SK-N-SH (cell line): ENCODE data around the gene COL4A2.

Experiments
- CTCF ChIP-seq: fragments of 200-600 bp; sonication (generic); IDR thresholded peaks from 2 replicates; pipeline ENCODE4 v1.6.1; 2017; ENCODE audit warnings: antibody characterized with exemption, mild to moderate bottlenecking, moderate library complexity
- EP300 ChIP-seq, 2 experiments: IDR thresholded peaks; 2 replicates each; pipeline versions ENCODE4 v1.4.0 to v1.6.1; 2012; ENCODE audit warnings: borderline replicate concordance in 1 of 2, low read depth in 1 of 2, low read length in 1 of 2
- EZH2phosphoT487 ChIP-seq: fragments of 200-600 bp; sonication (generic); IDR thresholded peaks from 2 replicates; pipeline ENCODE4 v1.6.1; 2017; ENCODE audit warnings: low read depth, mixed run types, mild to moderate bottlenecking, antibody characterized with exemption, moderate library complexity, borderline replicate concordance
- FOXJ3 ChIP-seq: sonication (generic); formaldehyde crosslinking; IDR thresholded peaks from 2 replicates; pipeline ENCODE4 v1.5.1; 2020; ENCODE audit warnings: mild to moderate bottlenecking, missing genetic modification reagents
- IRF3 ChIP-seq: fragments of 150-350 bp; IDR thresholded peaks from 2 replicates; pipeline ENCODE4 v1.6.1; 2016; ENCODE audit warnings: mild to moderate bottlenecking, low read depth, low read length
- POLR2AphosphoS5 ChIP-seq: IDR thresholded peaks from 2 replicates; pipeline ENCODE4 v1.6.1; 2012; ENCODE audit warnings: low read depth, low read length
- RFX5 ChIP-seq: IDR thresholded peaks from 2 replicates; pipeline ENCODE4 v1.6.1; 2012; ENCODE audit warnings: mild to moderate bottlenecking, improper control_type of control experiment, low read length
- RXRA ChIP-seq: IDR thresholded peaks from 2 replicates; pipeline ENCODE4 v1.4.0; 2012; ENCODE audit warnings: low read depth, mild to moderate bottlenecking, borderline replicate concordance
- USF2 ChIP-seq: fragments of 150-350 bp; IDR thresholded peaks from 2 replicates; pipeline ENCODE4 v1.6.1; 2017; ENCODE audit warnings: antibody characterized with exemption, low read length, low read depth, borderline replicate concordance
- YY1 ChIP-seq: IDR thresholded peaks from 2 replicates; pipeline ENCODE4 v1.4.0; 2012; ENCODE audit warnings: low read depth, mild to moderate bottlenecking
- TF ChIP-seq, protein P1 (sequence below): IDR thresholded peaks from 2 replicates; pipeline ENCODE4 v1.6.1; 2012; ENCODE audit warnings: mild to moderate bottlenecking, low read depth, low read length, moderate library complexity
- TF ChIP-seq, protein P2 (sequence below): IDR thresholded peaks from 2 replicates; pipeline ENCODE4; 2012
- TF ChIP-seq, protein P3 (sequence below): IDR thresholded peaks from 2 replicates; pipeline ENCODE4 v1.4.0; 2012; ENCODE audit warnings: low read depth, borderline replicate concordance

- TF ChIP-seq EZH2phosphoT487 (no peak), CTCF (no peak), POLR2AphosphoS5 (no peak), EP300 (IDR thresholded peaks at IDR 0.05; ENCODE audit: borderline replicate concordance in 1 of 2, low read depth in 1 of 2, low read length in 1 of 2) (no peak), FOXJ3 (CRISPR knock-in tag) (no peak), IRF3 (no peak), YY1 (no peak), RFX5 (no peak), USF2 (no peak), RXRA (no peak)
- TF ChIP-seq, protein P1, sequence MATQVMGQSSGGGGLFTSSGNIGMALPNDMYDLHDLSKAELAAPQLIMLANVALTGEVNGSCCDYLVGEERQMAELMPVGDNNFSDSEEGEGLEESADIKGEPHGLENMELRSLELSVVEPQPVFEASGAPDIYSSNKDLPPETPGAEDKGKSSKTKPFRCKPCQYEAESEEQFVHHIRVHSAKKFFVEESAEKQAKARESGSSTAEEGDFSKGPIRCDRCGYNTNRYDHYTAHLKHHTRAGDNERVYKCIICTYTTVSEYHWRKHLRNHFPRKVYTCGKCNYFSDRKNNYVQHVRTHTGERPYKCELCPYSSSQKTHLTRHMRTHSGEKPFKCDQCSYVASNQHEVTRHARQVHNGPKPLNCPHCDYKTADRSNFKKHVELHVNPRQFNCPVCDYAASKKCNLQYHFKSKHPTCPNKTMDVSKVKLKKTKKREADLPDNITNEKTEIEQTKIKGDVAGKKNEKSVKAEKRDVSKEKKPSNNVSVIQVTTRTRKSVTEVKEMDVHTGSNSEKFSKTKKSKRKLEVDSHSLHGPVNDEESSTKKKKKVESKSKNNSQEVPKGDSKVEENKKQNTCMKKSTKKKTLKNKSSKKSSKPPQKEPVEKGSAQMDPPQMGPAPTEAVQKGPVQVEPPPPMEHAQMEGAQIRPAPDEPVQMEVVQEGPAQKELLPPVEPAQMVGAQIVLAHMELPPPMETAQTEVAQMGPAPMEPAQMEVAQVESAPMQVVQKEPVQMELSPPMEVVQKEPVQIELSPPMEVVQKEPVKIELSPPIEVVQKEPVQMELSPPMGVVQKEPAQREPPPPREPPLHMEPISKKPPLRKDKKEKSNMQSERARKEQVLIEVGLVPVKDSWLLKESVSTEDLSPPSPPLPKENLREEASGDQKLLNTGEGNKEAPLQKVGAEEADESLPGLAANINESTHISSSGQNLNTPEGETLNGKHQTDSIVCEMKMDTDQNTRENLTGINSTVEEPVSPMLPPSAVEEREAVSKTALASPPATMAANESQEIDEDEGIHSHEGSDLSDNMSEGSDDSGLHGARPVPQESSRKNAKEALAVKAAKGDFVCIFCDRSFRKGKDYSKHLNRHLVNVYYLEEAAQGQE = no peak
- TF ChIP-seq, protein P2, sequence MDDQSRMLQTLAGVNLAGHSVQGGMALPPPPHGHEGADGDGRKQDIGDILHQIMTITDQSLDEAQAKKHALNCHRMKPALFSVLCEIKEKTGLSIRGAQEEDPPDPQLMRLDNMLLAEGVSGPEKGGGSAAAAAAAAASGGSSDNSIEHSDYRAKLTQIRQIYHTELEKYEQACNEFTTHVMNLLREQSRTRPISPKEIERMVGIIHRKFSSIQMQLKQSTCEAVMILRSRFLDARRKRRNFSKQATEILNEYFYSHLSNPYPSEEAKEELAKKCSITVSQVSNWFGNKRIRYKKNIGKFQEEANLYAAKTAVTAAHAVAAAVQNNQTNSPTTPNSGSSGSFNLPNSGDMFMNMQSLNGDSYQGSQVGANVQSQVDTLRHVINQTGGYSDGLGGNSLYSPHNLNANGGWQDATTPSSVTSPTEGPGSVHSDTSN = no peak
- TF ChIP-seq, protein P3, sequence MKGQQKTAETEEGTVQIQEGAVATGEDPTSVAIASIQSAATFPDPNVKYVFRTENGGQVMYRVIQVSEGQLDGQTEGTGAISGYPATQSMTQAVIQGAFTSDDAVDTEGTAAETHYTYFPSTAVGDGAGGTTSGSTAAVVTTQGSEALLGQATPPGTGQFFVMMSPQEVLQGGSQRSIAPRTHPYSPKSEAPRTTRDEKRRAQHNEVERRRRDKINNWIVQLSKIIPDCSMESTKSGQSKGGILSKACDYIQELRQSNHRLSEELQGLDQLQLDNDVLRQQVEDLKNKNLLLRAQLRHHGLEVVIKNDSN = no peak
These were observed 15.8 kb upstream of the COL4A2 start for GRCh38 chr13:110291286-110291685.
